NCI-H2029 (cell line): ENCODE data around the gene SMYD3.

Experiments used
- DNase-seq: peaks from one replicate; lab custom pipeline; 2025; lab: John Stamatoyannopoulos, UW

The SMYD3 gene

DNA sequence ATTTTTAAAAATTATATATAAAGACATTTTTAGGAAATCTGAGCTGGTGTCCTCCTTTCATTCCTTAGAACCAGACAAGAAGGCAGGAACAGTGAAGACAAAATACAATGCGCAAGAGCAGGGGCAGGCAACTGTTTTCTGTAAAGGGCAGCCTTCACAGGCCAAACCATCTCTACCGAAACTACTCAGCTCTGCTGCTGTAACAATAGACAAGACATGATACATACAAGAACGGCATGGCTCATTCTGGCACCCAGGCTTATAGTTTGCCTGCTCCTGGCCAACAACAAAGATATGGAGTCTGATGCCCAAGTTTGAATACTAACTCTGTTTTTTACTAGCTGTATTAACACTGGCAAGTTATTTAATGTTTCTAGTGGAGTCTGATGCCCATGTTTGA is 232.0 kb downstream of the SMYD3 start:
- no peak for DNase-seq

DNA sequence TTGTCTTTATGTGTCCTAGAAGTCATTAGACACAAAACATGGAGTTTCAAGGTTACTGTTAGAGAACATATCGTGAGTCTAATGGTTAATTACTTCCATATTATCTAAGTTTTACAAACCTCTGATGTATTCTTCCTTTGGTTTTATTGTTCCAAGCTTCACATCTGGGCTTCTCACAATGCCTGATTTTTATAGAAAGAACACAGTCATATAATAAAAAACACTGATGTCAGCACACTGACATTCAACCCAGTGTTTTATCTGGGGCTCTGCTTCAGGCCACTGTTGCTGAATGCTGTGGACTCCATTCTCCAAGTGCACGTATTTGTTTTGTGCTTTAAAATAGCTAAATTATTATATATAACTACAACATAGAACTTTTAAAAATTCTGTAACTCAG is 232.9 kb downstream of the SMYD3 start:
- DNase-seq, result no peak

DNA sequence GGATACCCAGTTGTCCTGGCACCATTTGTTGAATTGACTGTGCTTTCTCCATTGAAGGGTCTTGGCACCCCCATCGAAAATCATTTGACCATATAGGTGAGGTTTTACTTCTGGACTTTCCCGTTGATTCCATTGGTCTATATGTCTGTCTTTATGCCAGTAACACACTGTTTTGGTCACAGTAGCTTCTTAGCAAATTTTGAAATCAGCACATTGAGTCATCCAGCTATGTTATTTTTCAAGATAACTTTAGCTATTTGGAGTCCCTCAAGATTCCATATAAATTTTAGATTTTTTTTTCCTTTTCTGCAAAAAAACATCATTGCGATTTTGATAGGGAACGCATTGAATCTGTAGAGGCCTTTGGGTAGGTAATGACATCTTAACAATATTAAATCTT is 235.6 kb downstream of the SMYD3 start:
- DNase-seq, result no peak

DNA sequence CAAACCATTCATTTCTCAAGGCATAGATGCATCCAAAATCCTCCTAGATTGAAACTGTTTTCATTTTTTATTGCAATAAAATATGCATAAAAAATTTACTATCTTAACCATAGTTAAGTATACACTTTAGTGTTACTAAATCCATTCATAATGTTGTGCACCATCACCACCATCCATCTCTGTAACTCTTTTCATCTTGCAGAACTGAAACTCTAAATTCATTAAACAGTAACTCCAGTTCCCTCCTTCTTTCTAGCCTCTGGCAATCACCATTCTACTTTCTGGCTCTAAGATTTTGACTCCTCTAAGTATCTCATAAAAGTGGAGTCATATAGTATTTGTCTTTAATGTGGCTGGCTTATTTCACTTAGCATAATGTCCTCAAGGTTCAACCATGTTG is 236.8 kb downstream of the SMYD3 start:
- no peak for DNase-seq

DNA sequence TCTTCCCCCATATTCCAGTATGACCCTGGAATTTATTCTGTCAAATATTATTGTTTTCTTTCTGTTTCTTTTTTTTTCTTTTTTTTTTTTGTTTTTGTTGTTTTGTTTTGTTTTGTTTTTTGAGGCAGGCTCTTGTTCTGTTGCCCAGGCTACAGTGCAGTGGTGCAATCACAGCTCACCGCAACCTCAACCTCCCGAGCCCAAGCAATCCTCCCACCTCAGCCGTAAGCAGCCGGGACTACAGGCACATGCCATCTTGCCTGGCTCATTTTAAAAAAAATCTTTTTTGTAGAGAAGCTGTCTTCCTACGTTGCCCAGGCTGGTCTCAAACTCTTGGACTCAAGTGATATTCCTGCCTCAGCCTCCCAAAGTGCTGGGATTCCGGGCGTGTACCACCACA is 237.6 kb downstream of the SMYD3 start:
- no peak for DNase-seq

DNA sequence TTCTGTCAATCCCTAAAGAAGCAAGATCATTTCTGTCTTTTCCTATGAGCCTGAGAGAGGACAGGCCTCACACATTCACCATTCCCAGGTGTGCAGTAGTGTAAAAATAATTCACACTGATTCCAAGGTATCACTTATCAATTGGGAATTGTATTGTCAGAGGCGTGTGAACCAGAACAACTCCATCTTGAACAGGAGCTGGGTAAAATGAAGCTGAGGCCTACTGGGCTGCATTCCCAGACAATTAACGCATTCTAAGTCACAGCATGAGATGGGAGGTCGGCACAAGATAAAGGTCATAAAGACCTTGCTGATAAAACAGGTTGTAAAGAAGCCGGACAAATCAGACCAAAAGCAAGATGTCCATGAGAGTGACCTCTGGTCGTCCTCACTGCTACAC is 239.2 kb downstream of the SMYD3 start:
- DNase-seq, result no peak

DNA sequence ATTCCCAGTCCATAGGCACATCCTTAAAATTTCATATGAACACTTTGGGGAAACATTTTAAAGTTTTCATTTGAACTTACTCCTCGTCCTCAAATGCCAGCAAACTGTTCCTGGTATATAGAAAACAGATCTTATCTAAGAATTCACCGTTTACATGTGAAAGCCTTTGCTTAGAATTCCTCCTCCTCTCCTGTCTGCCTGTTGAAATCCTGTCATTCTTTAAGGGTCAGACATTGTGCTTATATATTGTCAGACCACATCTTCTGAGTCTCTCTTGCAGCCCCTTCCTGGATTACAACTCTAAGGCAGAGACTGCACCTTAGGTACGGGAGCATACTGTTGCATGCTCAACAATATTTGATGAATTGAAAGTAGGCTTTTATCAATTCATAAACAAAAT is 239.7 kb downstream of the SMYD3 start:
- DNase-seq, result no peak

DNA sequence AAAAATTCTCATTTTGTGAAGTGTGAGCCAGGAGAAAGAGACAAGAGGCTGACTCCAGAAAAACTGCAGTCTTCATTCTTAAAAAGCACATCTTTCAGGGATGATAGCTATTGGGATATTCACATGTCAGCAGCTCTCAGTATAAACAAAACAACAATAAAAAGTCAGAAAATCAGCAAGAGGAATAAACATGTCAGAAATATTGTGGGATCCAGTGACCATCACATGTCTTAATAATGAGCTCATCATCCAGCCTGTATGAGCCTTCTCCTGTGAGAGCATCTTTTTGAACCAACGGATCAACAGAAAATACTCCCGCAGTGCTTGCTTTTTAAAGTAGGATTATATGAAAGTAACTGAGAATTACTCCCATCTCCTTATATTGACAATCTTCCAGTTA is 241.6 kb downstream of the SMYD3 start:
- DNase-seq, result no peak

DNA sequence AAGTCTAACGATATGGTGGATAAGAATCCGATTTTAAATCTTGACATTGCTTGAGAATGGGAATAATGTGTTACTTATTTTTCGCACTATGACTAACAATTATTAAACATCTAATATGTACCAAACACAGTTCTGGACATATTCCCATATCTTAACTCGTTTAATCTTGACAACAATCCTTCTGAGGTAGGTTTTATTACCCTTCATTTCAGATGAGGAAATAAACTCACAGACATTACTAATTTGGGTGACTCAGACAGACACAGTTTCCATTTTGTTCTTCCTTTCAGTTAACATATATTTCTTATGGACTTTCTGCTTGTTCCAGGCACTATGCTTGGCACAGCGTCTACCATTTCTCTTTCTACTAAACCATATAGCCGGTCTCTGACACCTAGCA is 244.8 kb downstream of the SMYD3 start:
- DNase-seq, result no peak

DNA sequence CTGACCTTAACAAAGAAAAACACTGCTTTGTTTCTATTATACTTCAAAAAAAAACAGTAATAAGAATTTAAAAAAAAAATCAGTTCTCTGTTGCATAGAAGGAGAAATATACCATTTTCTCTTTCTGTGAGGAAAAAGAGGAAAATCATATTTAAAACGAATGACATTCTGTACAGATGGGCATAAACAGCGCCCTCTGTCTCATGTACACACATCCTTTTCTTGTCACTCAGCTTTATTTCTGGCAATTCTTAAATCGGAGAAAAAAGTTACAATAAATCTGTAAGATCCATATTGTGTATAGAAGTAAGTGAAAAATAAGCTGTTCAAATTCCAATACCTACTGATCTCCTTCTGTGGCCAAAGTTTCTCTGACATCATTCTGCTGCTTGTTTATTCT is 245.4 kb downstream of the SMYD3 start:
- DNase-seq, result no peak

DNA sequence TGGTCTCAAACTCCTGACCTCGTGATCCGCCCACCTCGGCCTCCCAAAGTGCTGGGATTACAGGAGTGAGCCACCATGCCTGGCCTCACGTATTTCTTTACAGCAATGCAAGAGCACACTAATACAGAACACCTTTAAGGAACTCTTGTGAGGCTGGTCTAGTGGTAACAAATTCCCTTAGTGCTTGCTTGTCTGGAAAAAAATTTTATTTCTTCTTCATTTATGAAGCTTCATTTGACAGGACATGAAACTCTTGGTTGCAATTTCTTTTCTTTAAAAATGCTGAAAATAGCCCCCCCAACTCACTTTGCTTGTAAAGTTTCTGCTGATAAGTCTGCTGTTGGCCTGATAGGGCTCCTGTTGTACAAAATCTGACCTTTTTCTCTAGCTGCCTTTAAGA is 248.8 kb downstream of the SMYD3 start:
- no peak for DNase-seq

DNA sequence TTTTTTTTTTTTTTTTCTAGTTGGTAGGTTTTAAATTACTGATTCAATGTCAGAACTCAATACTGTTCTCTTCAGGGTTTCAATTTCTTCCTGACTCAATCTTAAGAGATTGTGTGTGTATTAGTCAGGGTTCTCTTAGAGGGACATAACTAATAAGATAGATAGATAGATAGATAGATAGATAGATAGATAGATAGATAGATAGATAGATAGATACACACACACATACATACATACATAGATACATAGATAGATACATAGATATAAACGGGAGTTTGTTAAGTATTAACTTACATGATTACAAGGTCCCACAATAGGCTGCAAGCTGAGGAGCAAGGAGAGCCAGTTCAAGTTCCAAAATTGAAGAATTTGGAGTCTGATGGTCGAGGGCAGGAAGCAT is 251.3 kb downstream of the SMYD3 start:
- no peak for DNase-seq

DNA sequence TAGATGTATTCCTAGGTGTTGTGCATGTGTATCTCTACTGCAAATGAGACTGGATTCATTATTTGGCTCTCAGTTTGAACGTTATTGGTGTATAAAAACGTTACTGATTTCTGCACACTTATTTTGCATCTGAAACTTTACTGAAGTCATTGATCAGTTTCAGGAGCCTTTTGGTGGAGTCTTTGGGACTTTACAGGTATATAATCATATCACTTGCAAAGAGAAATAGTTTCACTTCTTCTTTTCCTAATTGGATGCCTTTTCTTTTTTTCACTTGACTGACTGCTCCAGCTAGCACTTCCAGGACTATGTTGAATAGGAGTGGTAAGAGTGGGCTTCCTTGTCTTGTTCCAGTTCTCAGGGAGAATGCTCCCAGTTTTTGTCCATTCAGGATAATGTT is 252.2 kb downstream of the SMYD3 start:
- DNase-seq, result no peak

DNA sequence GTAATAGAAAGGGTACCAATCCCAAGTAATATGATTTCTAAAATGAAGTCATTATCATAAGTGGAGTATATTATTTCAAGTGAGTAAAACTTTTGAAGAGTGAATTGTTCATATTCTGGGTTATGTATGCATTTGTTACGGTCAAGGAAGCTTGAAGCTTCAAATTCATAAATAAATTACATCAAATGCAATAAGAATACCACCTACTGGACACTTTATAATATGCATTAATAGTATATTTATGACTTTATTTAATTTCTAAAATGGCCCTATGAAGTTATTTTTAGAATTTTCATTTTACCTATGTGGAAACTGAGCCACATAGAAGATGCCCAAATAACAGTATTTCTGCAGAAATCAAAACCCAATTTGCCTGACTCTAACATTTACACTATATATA is 260.6 kb downstream of the SMYD3 start:
- DNase-seq, result no peak

DNA sequence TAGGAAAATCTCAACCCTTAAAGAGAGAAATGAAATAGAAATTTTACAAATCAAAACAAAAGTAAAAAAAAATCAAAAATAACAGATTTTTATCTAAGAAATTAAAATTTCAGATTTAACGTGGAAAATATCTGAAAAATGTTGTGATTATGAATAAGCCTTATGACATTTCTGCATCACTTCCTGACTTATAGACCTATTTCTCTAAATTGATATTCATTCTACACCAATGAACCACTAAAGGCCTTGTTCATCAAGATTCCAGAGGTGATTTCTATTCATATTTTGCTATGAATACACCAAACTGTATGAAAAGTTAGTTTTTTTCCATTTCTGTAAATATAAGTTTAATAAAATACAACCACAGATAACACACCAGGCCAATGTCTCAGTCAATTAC is 261.5 kb downstream of the SMYD3 start:
- no peak for DNase-seq

DNA sequence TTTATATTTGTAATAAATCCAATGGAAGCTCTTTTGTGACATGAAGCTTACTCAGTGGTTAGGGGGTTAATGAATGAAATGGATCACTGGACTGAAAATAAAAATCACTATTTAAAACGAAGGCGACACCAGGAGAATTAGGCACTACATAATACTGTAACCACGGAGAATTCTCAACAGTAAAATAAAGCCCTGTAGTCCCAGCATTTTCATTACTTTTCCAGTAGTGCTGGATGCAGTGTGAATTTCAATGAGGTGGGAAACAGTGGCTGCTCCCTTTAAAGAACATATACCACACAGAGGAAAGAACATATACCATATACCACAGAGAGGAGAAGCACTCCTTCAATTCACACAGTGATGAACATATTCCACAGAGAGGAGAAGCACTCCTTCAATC is 275.0 kb downstream of the SMYD3 start:
- DNase-seq, result no peak

DNA sequence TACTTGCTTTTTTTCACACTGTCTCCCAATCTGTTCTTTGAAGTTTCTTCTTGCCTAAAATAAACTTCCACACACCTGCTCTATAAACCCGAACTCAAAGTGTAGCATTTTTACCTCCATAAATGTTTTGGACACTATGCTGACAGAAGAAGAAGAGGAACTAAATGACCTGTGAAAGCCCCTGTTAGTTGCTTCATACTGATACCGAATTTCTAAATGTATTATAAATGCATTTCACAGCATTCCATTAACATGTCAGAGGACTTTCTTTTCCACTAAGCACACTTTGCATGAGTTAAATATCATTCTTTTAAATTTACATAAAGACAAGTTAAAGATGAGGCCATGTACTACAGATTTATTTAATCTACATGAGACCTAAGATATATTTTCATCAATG is 281.0 kb downstream of the SMYD3 start:
- no peak for DNase-seq

DNA sequence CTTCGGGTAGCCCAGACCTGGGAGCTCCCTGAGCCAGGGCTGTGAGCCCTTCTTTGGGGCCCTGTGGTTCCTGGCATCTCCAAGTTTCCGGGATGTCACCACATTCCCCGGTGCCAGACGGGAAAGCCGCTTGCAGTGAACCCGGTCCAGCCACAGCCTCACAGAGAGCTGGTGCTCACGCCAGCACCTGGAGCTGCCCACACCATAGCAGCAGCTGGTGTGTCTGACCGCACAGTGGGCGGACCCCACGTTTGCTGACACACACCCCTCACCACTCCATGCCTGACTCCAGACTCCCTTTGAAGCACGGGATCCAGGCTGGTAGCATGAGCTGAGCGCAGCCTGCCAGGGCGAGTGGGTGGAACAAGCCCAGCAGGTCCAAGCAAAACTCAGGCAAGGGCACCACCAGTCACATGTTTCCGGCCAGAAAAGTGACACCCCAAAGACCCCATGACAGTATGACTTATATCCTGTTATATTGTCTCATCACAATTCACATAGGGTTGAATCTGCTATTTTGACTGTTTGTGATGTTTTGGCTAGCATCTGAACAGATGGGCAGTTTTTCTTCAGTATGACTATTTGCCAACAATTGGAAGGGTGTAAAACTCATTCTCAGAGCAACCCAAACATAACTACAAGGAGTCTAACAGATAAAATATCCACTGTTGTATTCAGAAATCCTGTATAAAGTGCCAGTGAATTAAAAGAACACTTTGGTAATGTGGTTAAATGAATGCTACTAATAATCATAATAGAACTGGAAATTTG is 285.4 kb downstream of the SMYD3 start:
- no peak for DNase-seq

DNA sequence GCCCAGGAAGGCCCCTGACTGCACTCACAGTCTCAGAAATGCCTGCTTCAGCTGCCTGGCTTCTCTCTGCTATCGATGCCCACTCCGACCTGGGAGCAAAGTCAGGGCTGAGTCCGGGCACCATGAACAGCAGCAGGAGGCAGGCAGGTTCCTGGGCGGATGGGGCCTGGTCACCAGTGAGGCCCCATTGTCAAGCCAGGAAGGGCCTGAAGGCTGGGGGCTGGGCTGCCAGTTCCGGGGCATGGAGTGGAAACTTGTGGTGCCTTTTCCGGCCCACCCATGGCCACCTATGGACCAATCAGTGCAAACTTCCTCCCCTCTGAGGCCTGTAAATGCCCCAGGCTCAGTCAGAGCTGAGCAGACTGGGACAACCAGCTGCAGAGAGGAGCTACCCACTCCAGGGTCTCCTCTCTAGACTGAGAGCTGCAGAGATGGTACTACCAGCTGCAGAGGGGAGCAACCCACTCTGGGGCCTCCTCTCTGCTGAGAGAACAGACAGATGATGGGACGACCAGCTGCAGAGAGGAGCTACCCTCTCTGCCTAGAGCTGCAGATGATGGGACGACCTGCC is 286.5 kb downstream of the SMYD3 start:
- DNase-seq, result no peak

DNA sequence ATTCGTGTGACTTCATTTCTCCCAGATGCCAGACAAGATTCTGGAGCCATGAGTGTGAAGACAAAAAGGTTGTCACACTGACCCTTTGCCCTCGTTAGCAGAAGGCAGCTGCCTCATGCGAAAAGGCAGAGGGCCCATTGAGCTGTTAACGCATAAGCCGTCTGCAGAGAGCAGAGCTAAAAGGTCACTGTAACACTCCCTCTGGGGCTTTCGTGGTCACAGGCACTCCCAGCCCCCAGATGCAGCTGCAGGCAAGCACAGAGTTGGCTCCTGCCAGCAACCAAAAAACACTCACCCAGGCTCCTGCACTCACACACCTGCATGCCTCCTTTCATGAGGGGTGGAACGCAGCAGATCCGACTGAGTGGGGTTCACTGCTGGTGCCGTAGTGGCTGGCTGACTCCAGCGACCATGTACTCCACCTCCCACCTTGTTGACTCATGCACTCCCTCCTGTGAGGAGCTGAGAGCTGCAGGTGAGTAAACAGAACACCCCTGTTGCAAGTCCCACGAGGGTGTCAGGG is 287.5 kb downstream of the SMYD3 start:
- DNase-seq, result peak; percentile 81

DNA sequence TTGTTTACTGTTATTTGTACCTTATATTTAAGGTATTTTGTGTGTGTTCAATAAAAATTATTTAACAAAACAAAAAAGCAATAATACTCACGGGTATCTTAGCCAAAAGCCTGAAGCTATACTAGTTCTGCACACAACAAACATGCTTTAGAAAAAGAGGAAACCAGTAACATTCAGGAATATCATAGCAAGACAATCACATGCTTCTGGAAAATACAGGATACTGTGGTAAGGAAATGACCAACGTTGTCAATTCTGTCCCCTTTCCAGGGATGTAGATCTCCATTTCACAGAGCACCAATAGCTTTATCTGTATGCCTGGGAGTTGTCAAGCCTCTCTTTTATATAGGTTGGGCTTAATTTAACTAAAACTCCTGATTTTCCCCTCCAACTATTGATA is 288.4 kb downstream of the SMYD3 start:
- no peak for DNase-seq

DNA sequence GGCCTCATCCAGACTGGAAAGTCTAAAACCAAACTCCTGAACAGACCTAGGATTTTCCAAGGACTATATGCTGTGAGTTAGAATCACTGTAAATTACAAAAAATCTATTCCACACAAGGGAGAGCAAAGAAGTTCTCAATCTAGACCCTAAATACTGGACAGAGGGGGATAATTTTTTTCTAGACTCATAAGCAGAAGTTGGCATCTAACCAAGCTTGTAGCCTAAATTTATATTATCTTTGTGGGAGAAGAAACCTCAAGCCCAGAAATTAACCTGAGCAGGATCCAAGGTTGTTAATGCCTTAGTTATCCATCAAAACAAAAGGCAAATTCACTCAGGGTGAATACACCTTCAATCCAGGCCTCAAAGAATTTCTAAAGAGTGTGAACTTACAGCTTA is 290.2 kb downstream of the SMYD3 start:
- no peak for DNase-seq

DNA sequence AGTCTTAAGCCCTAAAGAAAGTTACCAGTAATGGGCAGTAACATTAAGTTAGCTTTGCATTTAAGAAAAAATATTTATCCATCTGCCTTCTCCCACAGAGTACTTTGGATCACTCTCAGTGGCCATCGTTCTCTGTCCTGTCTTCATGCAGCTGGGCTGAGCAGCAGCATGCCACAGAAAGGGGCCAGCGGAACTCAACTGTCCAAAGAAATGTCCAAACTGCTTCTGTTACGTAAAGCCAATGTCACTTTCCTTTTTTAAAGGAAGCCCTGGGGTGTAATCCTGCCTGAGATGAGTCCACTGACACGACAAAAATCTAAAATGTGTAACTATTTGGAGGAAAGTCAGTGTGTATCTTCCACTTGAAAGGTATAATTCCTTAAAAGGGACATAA is 291.6 kb downstream of the SMYD3 start:
- DNase-seq, result no peak
